Liver (tissue), 9 donors: ENCODE data around the gene SH3RF3. TPM values are rescaled to one million over a fixed set of nuclear protein-coding genes. Genes with fewer than 3 reads are reported as not detected.
A peak's percentile ranks its signal among the peaks of the same experiment; 100 is the strongest.

Experiments used
- DNase-seq: peaks from one replicate; pipeline ENCODE4 v3.0.0-alpha.2; 2017; ENCODE audit warnings: low spot score
- H3K27ac ChIP-seq, 2 donors: one replicate each; pipeline ENCODE4 v1.7.0; 2013; ENCODE audit warnings: inconsistent platforms in 2 of 2, low read length in 2 of 2, control low read depth in 1 of 2, low read depth in 1 of 2, mild to moderate bottlenecking in 1 of 2
- H3K27me3 ChIP-seq, 4 donors: one replicate each; pipeline versions ENCODE4 v1.6.1 to v1.7.0; 2013; ENCODE audit warnings: low read length in 3 of 4, inconsistent platforms in 1 of 4, mild to moderate bottlenecking in 1 of 4, moderate library complexity in 1 of 4; ENCODE audit not compliant: control insufficient read depth in 4 of 4, insufficient read depth in 4 of 4
- H3K36me3 ChIP-seq, 4 donors: one replicate each; pipeline versions ENCODE4 v1.6.1 to v1.7.0; 2013; ENCODE audit warnings: low read length in 3 of 4, mild to moderate bottlenecking in 3 of 4, low read depth in 1 of 4, moderate library complexity in 1 of 4; ENCODE audit not compliant: control insufficient read depth in 4 of 4, insufficient read depth in 3 of 4
- H3K4me1 ChIP-seq, 4 donors: one replicate each; pipeline versions ENCODE4 v1.6.1 to v1.7.0; 2013; ENCODE audit warnings: low read length in 3 of 4, mild to moderate bottlenecking in 3 of 4, moderate library complexity in 1 of 4; ENCODE audit not compliant: control insufficient read depth in 4 of 4, insufficient read depth in 4 of 4
- H3K4me3 ChIP-seq, 3 donors: one replicate each; pipeline versions ENCODE4 v1.6.1 to v1.7.0; 2013; ENCODE audit warnings: low read length in 3 of 3, control low read depth in 1 of 3, low read depth in 1 of 3, mild to moderate bottlenecking in 1 of 3
- H3K9ac ChIP-seq, 2 donors: one replicate each; pipeline ENCODE4 v1.7.0; 2013; ENCODE audit warnings: low read length in 2 of 2, mild to moderate bottlenecking in 2 of 2, moderate library complexity in 2 of 2, control low read depth in 1 of 2, low read depth in 1 of 2
- H3K9me3 ChIP-seq, 4 donors: one replicate each; pipeline versions ENCODE4 v1.6.1 to v1.7.0; 2013; ENCODE audit warnings: low read length in 3 of 4; ENCODE audit not compliant: control insufficient read depth in 4 of 4
- EGR1 ChIP-seq, 2 donors: IDR thresholded peaks; 2 replicates each; pipeline ENCODE4 v1.6.1; 2016 to 2018; ENCODE audit warnings: antibody characterized with exemption in 2 of 2, low read depth in 2 of 2
- FOXA1 ChIP-seq: IDR thresholded peaks from 2 replicates; pipeline ENCODE4 v1.6.1; 2016; ENCODE audit warnings: antibody characterized with exemption
- FOXA2 ChIP-seq: IDR thresholded peaks from 2 replicates; pipeline ENCODE4 v1.6.1; 2016; ENCODE audit warnings: antibody characterized with exemption
- GABPA ChIP-seq, 2 donors: IDR thresholded peaks in 1 of 2; conservative IDR thresholded peaks in 1 of 2; 2 replicates each; pipeline ENCODE4 v1.6.1; 2016; ENCODE audit warnings: antibody characterized with exemption in 2 of 2, mild to moderate bottlenecking in 1 of 2, moderate library complexity in 1 of 2
- HNF4A ChIP-seq, 2 donors: conservative IDR thresholded peaks; 2 replicates each; pipeline ENCODE4 v1.6.1; 2016; ENCODE audit warnings: antibody characterized with exemption in 2 of 2, mild to moderate bottlenecking in 2 of 2
- HNF4G ChIP-seq: IDR thresholded peaks from 2 replicates; pipeline ENCODE4 v1.6.1; 2016; ENCODE audit warnings: antibody characterized with exemption
- JUND ChIP-seq, 2 donors: IDR thresholded peaks; 2 replicates each; pipeline ENCODE4 v1.6.1; 2016; ENCODE audit warnings: antibody characterized with exemption in 2 of 2
- NR2F2 ChIP-seq: IDR thresholded peaks from 2 replicates; pipeline ENCODE4 v1.6.1; 2016; ENCODE audit warnings: antibody characterized with exemption
- RAD21 ChIP-seq, 2 donors: IDR thresholded peaks; 2 replicates each; pipeline ENCODE4 v1.6.1; 2016; ENCODE audit warnings: antibody characterized with exemption in 2 of 2, mild to moderate bottlenecking in 2 of 2
- RXRA ChIP-seq, 2 donors: IDR thresholded peaks; 2 replicates each; pipeline ENCODE4 v1.6.1; 2017 to 2018; ENCODE audit warnings: antibody characterized with exemption in 2 of 2, mild to moderate bottlenecking in 1 of 2
- SP1 ChIP-seq: IDR thresholded peaks from 2 replicates; pipeline ENCODE4 v1.6.1; 2018; ENCODE audit warnings: antibody characterized with exemption, mild to moderate bottlenecking
- TAF1 ChIP-seq: conservative IDR thresholded peaks from 2 replicates; pipeline ENCODE4 v1.6.1; 2016; ENCODE audit warnings: antibody characterized with exemption, mild to moderate bottlenecking
- YY1 ChIP-seq: IDR thresholded peaks from 2 replicates; pipeline ENCODE4 v1.6.1; 2016; ENCODE audit warnings: antibody characterized with exemption, mild to moderate bottlenecking
- WGBS: extraction: QIAGEN DNeasy Blood & Tissue Kit; methylation state at CpG from one replicate; pipeline ENCODE4 v1.1.7; 2013; 5-methylcytosine and 5-hydroxymethylcytosine counted together
- polyA plus RNA-seq, 2 donors: library from polyadenylated mRNA; stranded (reverse) in 1 of 2; unstranded in 1 of 2; fragments of 200-250 nt in 1 of 2; fragments of >200 nt in 1 of 2; fragmentation: Nextera tagmentation in 1 of 2; extraction: Ambion mirVana in 1 of 2; gene quantifications; one replicate each; pipeline versions ENCODE4 v1.2.1 to v1.2.3, GENCODE V29; 2013 to 2015
- total RNA-seq, 2 donors: library from RNA; depleted of rRNA; stranded (reverse); fragments of >200 nt; gene quantifications; one replicate each; pipeline ENCODE4 v1.2.3, GENCODE V29; 2014
- TF ChIP-seq, protein P1 (sequence below): IDR thresholded peaks from 2 replicates; pipeline ENCODE4 v1.6.1; 2016; ENCODE audit warnings: antibody characterized with exemption
- TF ChIP-seq, protein P2 (sequence below): fragments of 150-350 bp; IDR thresholded peaks from 2 replicates; pipeline ENCODE4 v1.5.1; 2017; ENCODE audit warnings: improper control_type of control experiment, low read depth, low read length; ENCODE audit not compliant: missing input control
- TF ChIP-seq, protein P3 (sequence below): IDR thresholded peaks from 2 replicates; pipeline ENCODE4 v1.6.1; 2016; ENCODE audit warnings: antibody characterized with exemption, mild to moderate bottlenecking
- TF ChIP-seq, protein P4 (sequence below): IDR thresholded peaks from 2 replicates; pipeline ENCODE4 v1.6.1; 2016; ENCODE audit warnings: antibody characterized with exemption
- TF ChIP-seq, protein P5 (sequence below): IDR thresholded peaks from 2 replicates; pipeline ENCODE4 v1.6.1; 2016; ENCODE audit warnings: antibody characterized with exemption
- donor health status: healthy.
- donor health status: healthy.
- donor health status: healthy.
- donor health status: healthy.
- donor health status: healthy.

Gene SH3RF3
- total and polyA plus RNA-seq, 4 donors, result 0.11 to 1.0 (median 0.54) TPM

DNA sequence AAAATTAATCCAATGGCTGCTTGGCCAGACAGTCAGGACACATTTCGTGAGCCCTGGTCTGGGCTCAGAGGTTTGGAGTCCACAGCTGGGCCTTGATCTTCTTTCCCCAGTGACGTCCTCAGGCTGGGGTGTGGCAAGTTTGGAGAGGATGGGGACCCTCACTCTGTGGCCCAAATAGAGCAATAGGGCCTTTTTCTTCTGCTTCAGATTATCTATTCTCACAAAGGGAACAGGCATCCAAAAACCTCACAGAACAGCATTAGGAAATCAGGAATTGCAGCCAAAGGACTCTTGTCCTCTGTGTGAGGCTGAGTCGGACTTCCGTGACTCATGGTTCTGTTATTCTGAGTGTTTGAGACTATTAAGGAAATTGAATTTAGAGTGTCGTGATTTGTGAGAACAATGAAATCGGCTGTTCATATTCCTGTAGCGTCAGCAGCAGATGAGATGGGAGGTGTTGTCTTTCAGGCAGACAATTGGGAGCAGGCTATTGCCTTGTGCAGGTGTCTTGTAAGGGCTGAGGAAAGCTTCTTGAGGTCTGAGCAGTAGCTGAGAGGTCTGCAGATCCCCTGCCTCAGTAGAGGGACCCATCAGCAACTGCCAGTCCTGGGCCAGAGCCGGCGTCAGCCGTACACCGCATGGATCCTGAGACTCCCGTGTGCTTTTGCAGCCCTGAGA is 113.8 kb downstream of the SH3RF3 start:
- H3K27me3 ChIP-seq, result no peaks in the 10 kb centered on the region
- 74% methylated on average over 12 of the region's 12 CpGs for WGBS
- H3K36me3 ChIP-seq, result no peaks in the 10 kb centered on the region
- H3K27ac ChIP-seq, result peak overlapping the region; percentile 64
- peak overlapping the region in 1 of 2 donors; percentile 42 for H3K9ac ChIP-seq
- TF ChIP-seq, protein P1, sequence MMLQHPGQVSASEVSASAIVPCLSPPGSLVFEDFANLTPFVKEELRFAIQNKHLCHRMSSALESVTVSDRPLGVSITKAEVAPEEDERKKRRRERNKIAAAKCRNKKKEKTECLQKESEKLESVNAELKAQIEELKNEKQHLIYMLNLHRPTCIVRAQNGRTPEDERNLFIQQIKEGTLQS, result no peak
- TF ChIP-seq YY1 (no peak), SP1 (peak; percentile 8), FOXA1 (no peak), HNF4G (no peak), GABPA (IDR thresholded peaks at IDR 0.05 in 1 of 2, conservative IDR thresholded peaks at IDR 0.05 in 1 of 2) (no peak), EGR1 (IDR thresholded peaks at IDR 0.05; ENCODE audit: low read depth in 2 of 2) (no peak), FOXA2 (no peak), NR2F2 (no peak), RXRA (IDR thresholded peaks at IDR 0.05) (no peak), HNF4A (conservative IDR thresholded peaks at IDR 0.05) (peak in 1 of 2 donors; percentile 22), JUND (IDR thresholded peaks at IDR 0.05) (no peak), TAF1 (no peak), RAD21 (IDR thresholded peaks at IDR 0.05) (peak in 1 of 2 donors; percentile 14)
- TF ChIP-seq, protein P2, sequence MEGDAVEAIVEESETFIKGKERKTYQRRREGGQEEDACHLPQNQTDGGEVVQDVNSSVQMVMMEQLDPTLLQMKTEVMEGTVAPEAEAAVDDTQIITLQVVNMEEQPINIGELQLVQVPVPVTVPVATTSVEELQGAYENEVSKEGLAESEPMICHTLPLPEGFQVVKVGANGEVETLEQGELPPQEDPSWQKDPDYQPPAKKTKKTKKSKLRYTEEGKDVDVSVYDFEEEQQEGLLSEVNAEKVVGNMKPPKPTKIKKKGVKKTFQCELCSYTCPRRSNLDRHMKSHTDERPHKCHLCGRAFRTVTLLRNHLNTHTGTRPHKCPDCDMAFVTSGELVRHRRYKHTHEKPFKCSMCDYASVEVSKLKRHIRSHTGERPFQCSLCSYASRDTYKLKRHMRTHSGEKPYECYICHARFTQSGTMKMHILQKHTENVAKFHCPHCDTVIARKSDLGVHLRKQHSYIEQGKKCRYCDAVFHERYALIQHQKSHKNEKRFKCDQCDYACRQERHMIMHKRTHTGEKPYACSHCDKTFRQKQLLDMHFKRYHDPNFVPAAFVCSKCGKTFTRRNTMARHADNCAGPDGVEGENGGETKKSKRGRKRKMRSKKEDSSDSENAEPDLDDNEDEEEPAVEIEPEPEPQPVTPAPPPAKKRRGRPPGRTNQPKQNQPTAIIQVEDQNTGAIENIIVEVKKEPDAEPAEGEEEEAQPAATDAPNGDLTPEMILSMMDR, result no peak
- TF ChIP-seq, protein P3, sequence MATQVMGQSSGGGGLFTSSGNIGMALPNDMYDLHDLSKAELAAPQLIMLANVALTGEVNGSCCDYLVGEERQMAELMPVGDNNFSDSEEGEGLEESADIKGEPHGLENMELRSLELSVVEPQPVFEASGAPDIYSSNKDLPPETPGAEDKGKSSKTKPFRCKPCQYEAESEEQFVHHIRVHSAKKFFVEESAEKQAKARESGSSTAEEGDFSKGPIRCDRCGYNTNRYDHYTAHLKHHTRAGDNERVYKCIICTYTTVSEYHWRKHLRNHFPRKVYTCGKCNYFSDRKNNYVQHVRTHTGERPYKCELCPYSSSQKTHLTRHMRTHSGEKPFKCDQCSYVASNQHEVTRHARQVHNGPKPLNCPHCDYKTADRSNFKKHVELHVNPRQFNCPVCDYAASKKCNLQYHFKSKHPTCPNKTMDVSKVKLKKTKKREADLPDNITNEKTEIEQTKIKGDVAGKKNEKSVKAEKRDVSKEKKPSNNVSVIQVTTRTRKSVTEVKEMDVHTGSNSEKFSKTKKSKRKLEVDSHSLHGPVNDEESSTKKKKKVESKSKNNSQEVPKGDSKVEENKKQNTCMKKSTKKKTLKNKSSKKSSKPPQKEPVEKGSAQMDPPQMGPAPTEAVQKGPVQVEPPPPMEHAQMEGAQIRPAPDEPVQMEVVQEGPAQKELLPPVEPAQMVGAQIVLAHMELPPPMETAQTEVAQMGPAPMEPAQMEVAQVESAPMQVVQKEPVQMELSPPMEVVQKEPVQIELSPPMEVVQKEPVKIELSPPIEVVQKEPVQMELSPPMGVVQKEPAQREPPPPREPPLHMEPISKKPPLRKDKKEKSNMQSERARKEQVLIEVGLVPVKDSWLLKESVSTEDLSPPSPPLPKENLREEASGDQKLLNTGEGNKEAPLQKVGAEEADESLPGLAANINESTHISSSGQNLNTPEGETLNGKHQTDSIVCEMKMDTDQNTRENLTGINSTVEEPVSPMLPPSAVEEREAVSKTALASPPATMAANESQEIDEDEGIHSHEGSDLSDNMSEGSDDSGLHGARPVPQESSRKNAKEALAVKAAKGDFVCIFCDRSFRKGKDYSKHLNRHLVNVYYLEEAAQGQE, result no peak
- TF ChIP-seq, protein P4, sequence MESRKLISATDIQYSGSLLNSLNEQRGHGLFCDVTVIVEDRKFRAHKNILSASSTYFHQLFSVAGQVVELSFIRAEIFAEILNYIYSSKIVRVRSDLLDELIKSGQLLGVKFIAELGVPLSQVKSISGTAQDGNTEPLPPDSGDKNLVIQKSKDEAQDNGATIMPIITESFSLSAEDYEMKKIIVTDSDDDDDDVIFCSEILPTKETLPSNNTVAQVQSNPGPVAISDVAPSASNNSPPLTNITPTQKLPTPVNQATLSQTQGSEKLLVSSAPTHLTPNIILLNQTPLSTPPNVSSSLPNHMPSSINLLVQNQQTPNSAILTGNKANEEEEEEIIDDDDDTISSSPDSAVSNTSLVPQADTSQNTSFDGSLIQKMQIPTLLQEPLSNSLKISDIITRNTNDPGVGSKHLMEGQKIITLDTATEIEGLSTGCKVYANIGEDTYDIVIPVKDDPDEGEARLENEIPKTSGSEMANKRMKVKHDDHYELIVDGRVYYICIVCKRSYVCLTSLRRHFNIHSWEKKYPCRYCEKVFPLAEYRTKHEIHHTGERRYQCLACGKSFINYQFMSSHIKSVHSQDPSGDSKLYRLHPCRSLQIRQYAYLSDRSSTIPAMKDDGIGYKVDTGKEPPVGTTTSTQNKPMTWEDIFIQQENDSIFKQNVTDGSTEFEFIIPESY, result no peak
- TF ChIP-seq, protein P5, sequence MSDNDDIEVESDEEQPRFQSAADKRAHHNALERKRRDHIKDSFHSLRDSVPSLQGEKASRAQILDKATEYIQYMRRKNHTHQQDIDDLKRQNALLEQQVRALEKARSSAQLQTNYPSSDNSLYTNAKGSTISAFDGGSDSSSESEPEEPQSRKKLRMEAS, result no peak
- H3K4me1 ChIP-seq, result peaks cover 0 to 7% (median 3%) of the 10 kb centered on the region in 4 donors
- DNase-seq, result no peak
- H3K9me3 ChIP-seq, result no peaks in the 10 kb centered on the region
- no peak overlapping the region for H3K4me3 ChIP-seq
